HPDE6-E6E7 (cell line): ENCODE results near the gene MYO18B.

Experiments
- DNase-seq: peaks from one replicate; pipeline ENCODE4 v3.0.0; 2011; ENCODE audit warnings: missing footprints; ENCODE audit errors: extremely low spot score

The MYO18B gene

GRCh38 chr22:25714070-25714469 lies 27.9 kb upstream of the MYO18B start:
- no peak for DNase-seq

DNA sequence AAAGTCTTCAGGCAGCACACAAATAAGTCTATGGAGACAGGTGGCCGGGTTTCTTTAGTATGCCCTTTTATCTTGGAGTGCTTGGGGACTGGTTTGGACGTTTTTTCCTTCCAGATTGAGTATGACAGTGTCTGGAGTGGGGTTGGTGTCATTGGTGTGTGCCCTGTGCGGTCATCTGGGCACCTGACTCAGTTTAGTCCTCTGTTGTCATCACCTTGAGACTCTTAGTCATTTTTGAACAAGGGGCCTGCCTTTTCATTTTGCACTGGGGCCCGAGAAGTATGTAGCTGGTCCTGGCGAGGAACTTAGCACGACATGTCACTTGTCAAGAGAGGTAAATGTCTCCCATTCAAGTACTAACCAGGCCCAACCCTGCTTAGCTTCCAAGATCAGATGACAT lies 27.2 kb upstream of the MYO18B start:
- no peak for DNase-seq

DNA sequence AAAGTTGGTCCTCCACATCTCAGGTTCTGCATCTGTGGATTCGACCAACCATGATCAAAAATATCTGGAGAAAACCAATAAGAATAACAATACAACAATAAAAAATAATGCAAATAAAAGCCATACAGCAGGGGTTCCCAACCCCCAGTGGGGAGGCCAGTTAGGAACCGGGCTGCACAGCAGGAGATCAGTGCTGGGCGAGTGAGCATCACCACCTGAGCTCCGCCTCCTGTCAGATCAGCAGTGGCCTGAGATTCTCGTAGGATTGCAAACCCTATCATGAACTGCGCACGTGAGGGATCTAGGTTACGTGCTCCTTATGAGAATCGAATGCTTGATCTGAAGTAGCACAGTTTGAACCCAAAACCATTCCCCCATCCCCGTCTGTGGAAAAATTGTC lies 25.4 kb upstream of the MYO18B start:
- no peak for DNase-seq

- DNase-seq: no peak
These were observed 23.7 kb upstream of the MYO18B start for GRCh38 chr22:25718135-25718840.

DNA sequence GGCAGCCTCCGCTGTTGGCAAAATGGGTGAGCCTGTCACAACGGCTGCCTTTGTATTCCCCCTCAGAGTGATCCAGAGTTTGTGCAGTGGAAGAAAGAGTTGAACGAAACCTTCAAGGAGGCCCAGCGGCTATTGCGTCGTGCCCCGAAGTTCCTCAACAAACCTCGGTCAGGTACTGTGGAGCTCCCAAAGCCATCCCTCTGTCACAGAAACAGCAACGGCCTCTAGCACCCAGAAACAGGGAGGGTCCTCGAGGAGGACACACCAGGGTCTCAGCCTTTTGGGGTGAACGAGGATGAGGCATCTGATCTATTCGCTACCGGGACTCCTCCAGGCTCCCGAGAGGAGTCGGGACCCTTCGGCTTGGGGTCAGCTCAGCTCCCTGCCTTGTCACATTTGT lies 19.8 kb upstream of the MYO18B start:
- no peak for DNase-seq

- no peak for DNase-seq
These were observed 19.4 kb upstream of the MYO18B start for GRCh38 chr22:25722626-25723025.

DNA sequence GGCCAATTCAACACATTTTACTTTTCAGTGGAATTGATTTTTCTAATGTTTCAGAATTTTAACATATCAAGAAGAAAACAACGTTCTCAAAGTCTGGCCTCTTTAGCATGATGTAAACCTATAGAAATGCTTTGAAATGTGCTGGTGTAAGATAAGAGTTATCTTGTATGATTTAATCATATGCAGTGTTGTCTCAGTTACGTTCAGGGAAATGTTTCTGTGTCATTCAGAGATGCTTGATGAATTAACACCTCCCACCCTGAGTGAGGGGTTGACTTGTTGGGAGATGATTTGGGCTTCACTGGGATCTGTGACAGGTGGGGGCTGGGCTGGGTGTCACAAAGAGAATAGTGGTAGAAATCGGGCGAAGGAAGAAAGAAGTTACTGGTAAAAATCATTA lies 15.7 kb upstream of the MYO18B start:
- no peak for DNase-seq

DNA sequence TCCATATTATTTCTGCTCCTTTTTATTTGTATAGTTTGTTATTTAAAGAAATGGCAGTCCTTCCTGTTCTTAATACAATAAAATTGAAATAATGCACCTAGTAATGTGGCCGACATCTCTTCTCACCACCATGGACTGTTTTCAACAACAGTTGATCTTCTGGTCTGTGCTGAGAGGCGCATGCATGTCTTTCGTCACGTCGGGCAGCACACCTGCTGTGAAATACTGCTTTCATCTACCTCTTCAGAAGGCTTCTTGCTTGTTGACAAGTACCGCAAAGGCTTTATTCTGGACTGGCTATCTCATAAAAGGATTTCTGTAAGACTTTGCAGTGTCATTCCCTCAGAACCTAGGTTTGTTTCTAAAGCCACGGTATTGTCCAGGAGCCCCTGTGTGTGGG lies 13.9 kb upstream of the MYO18B start:
- no peak for DNase-seq

DNA sequence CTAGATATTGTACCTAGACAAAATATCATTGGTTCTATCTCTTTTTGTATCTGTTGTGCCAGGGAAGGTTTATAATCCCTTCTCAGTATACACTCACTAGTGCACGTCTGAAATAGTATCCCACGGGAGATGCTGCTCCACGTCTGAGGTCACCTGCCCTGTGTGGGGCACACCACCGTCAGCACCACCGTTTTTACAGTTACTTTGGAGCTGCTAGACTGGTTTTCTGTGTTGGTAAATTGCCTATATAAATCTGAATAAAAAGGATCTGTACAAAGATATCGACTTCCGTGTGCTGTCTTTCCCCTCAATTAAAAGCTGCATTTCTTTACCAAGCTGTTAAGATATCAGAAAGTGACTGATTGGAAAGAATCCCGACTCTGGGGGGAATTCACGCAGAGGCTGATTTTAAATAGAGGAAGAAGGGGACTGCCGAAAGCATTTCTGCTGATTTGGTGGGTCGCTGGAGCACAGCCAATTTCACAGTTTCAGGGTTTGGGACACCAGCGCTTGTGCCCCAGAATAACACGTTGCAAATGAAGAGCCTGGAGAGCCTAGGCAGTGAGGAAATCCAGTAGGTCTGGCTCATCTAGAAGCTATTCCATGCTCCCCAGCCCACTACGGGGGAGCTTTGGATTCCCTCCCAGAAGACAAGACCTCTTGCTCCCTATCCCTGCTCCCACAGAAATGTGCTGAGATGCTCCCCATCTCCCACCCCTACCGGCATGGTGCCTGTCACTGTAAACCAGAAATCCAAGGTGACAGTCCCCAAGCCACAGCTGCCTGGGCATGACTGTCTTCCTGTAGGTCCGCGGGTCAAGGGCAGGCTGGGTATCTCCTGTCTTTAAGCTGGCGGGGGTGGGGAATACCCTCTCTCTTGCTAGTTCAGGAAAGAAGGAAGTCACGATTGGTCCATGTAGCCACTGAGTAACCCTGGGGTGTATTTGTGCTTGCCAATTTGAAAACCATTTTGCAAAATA lies 12.7 kb upstream of the MYO18B start:
- no peak for DNase-seq

DNA sequence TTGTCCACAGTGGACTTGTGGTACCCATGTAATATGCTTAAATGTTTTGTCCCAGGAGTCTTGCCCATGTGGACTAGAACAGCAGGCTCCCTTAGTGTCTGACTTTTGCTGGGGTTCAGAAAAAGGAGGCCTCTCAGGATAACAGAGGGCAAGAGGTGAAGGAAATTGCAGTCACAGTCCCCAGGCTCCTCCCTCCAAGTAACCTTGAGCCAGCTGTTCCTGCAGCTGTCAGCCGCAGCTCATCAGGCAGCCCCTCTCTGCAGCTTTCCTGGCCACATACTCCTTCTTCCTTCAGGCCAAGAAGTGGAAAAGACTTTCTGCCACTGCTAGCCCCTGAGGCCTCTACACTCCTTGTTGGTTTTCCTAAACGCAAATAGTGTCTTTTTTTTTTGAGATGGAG lies 6.3 kb upstream of the MYO18B start:
- no peak for DNase-seq

- DNase-seq: no peak
These were observed 5.5 kb upstream of the MYO18B start for GRCh38 chr22:25736378-25737011.

- DNase-seq: no peak
These were observed 2.2 kb upstream of the MYO18B start for GRCh38 chr22:25739659-25740344.

DNA sequence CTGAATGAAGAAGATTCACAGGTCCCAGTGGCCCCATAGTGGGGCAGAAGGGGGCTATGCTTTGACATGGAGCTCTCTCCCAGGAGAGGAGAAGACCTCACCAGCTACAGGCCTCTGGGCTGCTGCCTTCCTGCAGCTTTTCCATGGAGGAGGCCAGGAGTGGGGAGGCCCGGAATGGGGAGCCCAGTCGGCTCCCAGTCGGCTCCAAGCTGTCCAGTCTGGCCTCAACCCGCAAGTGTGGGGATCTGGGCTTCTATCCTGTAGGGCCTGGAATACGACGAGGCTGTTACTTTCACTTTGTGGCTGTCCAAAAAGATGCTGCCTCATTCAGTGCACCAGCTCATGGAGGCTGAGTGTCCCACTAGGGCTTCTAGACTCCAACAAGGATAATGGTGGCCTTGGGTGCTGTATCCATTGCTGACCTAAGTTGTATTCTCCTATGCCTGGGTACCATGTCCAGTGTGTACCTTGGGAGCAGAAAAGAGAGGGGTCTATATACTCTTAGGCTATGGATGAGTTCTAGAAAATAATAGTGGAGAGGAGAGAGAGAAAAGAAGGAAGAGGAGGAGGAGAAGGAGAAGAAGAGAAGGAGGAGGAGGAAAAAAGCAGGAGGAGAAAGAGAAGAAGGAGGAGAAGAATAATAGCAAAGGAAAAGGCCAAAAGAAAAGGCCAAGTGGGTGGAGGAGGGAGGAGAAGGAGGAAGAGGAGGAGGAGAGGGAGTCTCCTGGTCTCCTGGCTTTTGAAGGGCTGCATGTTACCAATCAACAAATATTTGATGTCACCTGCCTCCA lies 1.1 kb downstream of the MYO18B start:
- no peak for DNase-seq

GRCh38 chr22:25744694-25745093 lies 2.7 kb downstream of the MYO18B start:
- DNase-seq: no peak

- DNase-seq: no peak
These were observed 3.5 kb downstream of the MYO18B start for GRCh38 chr22:25745341-25746011.

DNA sequence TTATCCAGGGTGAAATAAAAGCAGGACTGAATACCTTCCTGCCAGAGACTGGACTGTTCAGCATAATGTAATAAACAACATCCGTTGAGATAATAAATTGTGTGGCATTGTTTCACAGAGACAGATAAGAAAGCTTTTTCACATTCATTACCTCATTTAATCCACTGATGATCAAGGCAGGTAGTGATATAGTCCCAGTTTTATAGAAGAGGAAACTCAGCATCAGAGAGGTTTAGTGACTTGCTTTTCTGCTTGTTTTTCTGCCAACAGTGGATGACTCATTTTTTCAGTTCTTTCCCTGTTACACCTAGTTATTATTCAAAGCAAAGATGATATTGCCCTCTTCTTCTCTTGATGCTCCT lies 4.0 kb downstream of the MYO18B start:
- no peak for DNase-seq

DNA sequence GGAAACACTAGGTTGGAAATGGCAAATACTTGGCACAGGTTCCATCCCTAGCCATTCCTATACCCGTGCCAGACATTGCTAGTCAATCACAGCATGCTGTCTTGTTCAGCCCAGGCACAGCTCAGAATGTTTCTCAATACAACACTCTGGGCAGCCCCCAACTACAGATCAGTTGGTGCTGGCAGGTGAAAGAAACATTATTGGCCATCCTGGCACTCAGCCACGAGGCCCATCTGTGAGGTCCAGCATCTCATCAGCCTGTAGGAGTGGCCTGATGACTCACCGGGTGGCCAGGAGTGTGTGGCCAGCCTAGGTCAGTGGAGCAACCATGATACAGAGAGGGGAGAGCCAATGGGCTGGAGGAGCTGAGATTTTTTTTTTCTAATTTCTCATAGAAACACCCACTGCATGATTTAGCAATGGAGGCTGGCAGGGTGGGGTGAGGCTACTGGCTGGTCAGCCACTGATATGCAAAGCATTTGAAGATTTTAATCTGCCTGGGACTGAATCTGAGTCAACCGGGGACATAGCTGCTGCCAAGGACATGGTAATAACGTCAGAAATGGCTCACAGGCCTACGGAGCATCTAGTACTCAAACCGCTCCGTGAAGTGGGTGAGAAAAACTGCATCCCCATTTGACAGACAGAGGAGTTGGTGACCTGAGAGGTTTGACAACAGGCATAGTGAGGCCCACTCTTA lies 5.4 kb downstream of the MYO18B start:
- no peak for DNase-seq

DNA sequence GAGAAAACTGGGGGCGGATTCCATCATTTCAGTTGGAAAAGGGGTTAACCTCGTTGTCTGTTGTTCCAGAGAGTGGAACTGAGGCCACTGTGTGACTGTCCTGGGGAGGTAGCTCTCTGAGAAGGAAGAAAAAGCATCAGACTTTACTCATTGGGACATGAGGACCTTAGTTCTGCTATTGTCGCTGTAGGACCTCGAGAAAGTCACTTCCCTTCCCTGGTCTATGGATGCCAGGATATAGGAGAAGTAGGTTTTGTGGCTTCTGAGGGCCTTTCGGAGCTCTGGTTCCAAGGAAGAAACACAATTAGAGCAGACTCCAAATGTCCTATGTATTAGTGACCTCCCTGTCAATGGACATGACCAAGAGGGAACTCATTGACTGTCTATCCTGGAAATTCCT lies 6.2 kb downstream of the MYO18B start:
- no peak for DNase-seq

GRCh38 chr22:25748704-25749103 lies 6.7 kb downstream of the MYO18B start:
- DNase-seq: no peak
